Endothelial cell of umbilical vein (primary cell): ENCODE data around the gene TTC3. TPM values are rescaled to one million over a fixed set of nuclear protein-coding genes. Genes with fewer than 3 reads are reported as not detected.

Source experiments
- BruUV-seq: library from RNA; stranded (reverse); fragments of 400-500 nt; replicated peaks from 2 replicates; lab custom pipeline; 2021; lab: Mats Ljungman, UMichigan
- CTCF ChIA-PET: fragments of 300-600, 350-600 bp; sonication (Branson Sonifier 250); formaldehyde crosslinking; loops from one replicate; lab custom pipeline; 2021; ENCODE audit warnings: antibody characterized with exemption, inconsistent platforms; lab: Charles Lee
- POLR2A ChIA-PET: fragments of 300-600, 350-600 bp; sonication (Branson Sonifier 250); formaldehyde crosslinking; loops from one replicate; lab custom pipeline; 2021; ENCODE audit warnings: antibody characterized with exemption, inconsistent platforms; lab: Charles Lee
- DNase-seq: peaks from one replicate; pipeline ENCODE4 v3.0.0-alpha.2; 2011; ENCODE audit warnings: low read depth, low spot score
- FAIRE-seq: peaks from 2 replicates; lab custom pipeline; 2011; peaks lifted over from hg19 to GRCh38; lab: Jason Lieb, UNC
- H2AFZ ChIP-seq: 2 replicates; pipeline ENCODE4 v1.6.0; 2012; ENCODE audit warnings: low read depth, low read length, control low read depth, inconsistent platforms
- H3K27ac ChIP-seq: 2 replicates; pipeline ENCODE4 v1.5.1; 2011; ENCODE audit warnings: low read depth, mild to moderate bottlenecking, control low read depth, low read length, moderate library complexity; ENCODE audit not compliant: insufficient read depth
- H3K27me3 ChIP-seq, 2 experiments: 2 replicates each; pipeline versions ENCODE4 v1.6.0 to v1.6.1; 2011; ENCODE audit warnings: low read length in 2 of 2, mixed read lengths in 1 of 2; ENCODE audit not compliant: control insufficient read depth in 2 of 2, insufficient read depth in 2 of 2
- H3K36me3 ChIP-seq, 2 experiments: 2 replicates in 1 of 2; 3 replicates in 1 of 2; pipeline ENCODE4 v1.5.1; 2011; ENCODE audit warnings: low read length in 2 of 2, mild to moderate bottlenecking in 1 of 2, moderate library complexity in 1 of 2; ENCODE audit not compliant: control insufficient read depth in 2 of 2, insufficient read depth in 2 of 2; ENCODE audit errors: extremely low read depth in 1 of 2
- H3K4me1 ChIP-seq: 3 replicates; pipeline ENCODE4 v1.5.1; 2011; ENCODE audit warnings: mild to moderate bottlenecking, low read length; ENCODE audit not compliant: control insufficient read depth, insufficient read depth; ENCODE audit errors: extremely low read depth
- H3K4me2 ChIP-seq: 2 replicates; pipeline ENCODE4 v1.6.1; 2011; ENCODE audit warnings: low read length, control low read depth, mixed read lengths; ENCODE audit not compliant: insufficient read depth
- H3K4me3 ChIP-seq, 3 experiments: fragments of 200-600 bp in 1 of 3; sonication (generic), shearing (Covaris generic) in 1 of 3; replicated peaks in 1 of 3; 2 replicates each; pipeline ENCODE4 v1.5.1; 2011 to 2016; ENCODE audit warnings: control low read depth in 3 of 3, low read length in 3 of 3, mild to moderate bottlenecking in 2 of 3, inconsistent platforms in 1 of 3, low read depth in 1 of 3, moderate library complexity in 1 of 3; ENCODE audit not compliant: insufficient read depth in 1 of 3
- H3K79me2 ChIP-seq: 2 replicates; pipeline ENCODE4 v1.6.0; 2012; ENCODE audit warnings: low read length, inconsistent platforms; ENCODE audit not compliant: control insufficient read depth, insufficient read depth
- H3K9ac ChIP-seq: replicated peaks from 2 replicates; pipeline ENCODE3; 2011; ENCODE audit warnings: low read length, control low read depth; ENCODE audit not compliant: insufficient read depth; ENCODE audit errors: extremely low read depth
- H3K9me1 ChIP-seq: replicated peaks from 3 replicates; pipeline ENCODE4 v1.6.0; 2011; ENCODE audit warnings: mild to moderate bottlenecking, low read length; ENCODE audit not compliant: control insufficient read depth, insufficient read depth; ENCODE audit errors: extremely low read depth
- H3K9me3 ChIP-seq: replicated peaks from 2 replicates; pipeline ENCODE4 v1.5.1; 2012; ENCODE audit warnings: low read length, inconsistent platforms; ENCODE audit not compliant: control insufficient read depth, insufficient read depth
- H4K20me1 ChIP-seq: replicated peaks from 2 replicates; pipeline ENCODE3; 2011; ENCODE audit warnings: mild to moderate bottlenecking, low read length; ENCODE audit not compliant: control insufficient read depth, insufficient read depth; ENCODE audit errors: extremely low read depth
- EZH2 ChIP-seq: IDR thresholded peaks from 2 replicates; pipeline ENCODE4 v1.6.1; 2012; ENCODE audit warnings: borderline replicate concordance, low read depth, mild to moderate bottlenecking, moderate library complexity, low read length, inconsistent platforms; ENCODE audit not compliant: severe bottlenecking
- FOS ChIP-seq: IDR thresholded peaks from 2 replicates; pipeline ENCODE4 v1.6.1; 2011; ENCODE audit warnings: mild to moderate bottlenecking, low read length, moderate library complexity, borderline replicate concordance; ENCODE audit not compliant: insufficient read depth
- GATA2 ChIP-seq: IDR thresholded peaks from 2 replicates; pipeline ENCODE4 v1.7.0; 2011; ENCODE audit warnings: low read depth, mild to moderate bottlenecking, moderate library complexity, mixed read lengths, low read length; ENCODE audit not compliant: insufficient read length, insufficient read depth
- JUN ChIP-seq: IDR thresholded peaks from 2 replicates; pipeline ENCODE4 v1.6.1; 2011; ENCODE audit warnings: borderline replicate concordance, low read depth; ENCODE audit not compliant: insufficient read length, insufficient read depth
- POLR2A ChIP-seq: IDR thresholded peaks from 2 replicates; pipeline ENCODE4 v1.6.1; 2012; ENCODE audit warnings: low read depth, mild to moderate bottlenecking, control low read depth, low read length
- POLR2AphosphoS5 ChIP-seq: IDR thresholded peaks from 2 replicates; pipeline ENCODE4 v1.6.1; 2012; ENCODE audit warnings: low read depth, mild to moderate bottlenecking, control low read depth, low read length, moderate library complexity; ENCODE audit not compliant: insufficient read depth
- dilution Hi-C: fragments of 300-500 bp; cut with MboI; formaldehyde crosslinking; loops from one replicate; pipeline ENCODE4 v1.15.0; 2019; ENCODE audit warnings: low sequenced_read_pairs; ENCODE audit not compliant: extremely low pct_ligation_motif_present
- intact Hi-C: fragments of 100-400 bp; cut with micrococcal nuclease; formaldehyde crosslinking; loops from one replicate; pipeline ENCODE4 v1.10.0; 2022
- polyA plus RNA-seq, 4 experiments: library from polyadenylated mRNA; depleted of rRNA in 3 of 4; stranded (reverse) in 3 of 4; unstranded in 1 of 4; fragments of >200 nt; gene quantifications; 2 replicates each; pipeline versions ENCODE4 v1.2.1 to v1.2.3, GENCODE V29; 2011 to 2012; ENCODE audit warnings: missing spikeins in 1 of 4
- total RNA-seq: library from RNA; stranded (reverse); gene quantifications from 2 replicates; pipeline ENCODE4 v1.2.3, GENCODE V29; 2021
- TF ChIP-seq, protein P1 (sequence below), 2 donors: IDR thresholded peaks; 1 replicate in 1 of 2; 2 replicates in 1 of 2; pipeline ENCODE4 v1.5.1; 2011; ENCODE audit warnings: low read length in 2 of 2, mild to moderate bottlenecking in 2 of 2, moderate library complexity in 2 of 2, control low read depth in 1 of 2, inconsistent platforms in 1 of 2, low read depth in 1 of 2; ENCODE audit not compliant: insufficient read depth in 1 of 2; ENCODE audit errors: extremely low read depth in 1 of 2

The TTC3 gene
- total and polyA plus RNA-seq, 2 donors (not counting 3 experiments of a cell fraction or from before 2014, with no cell fraction given): 26.2 to 113 TPM

DNA sequence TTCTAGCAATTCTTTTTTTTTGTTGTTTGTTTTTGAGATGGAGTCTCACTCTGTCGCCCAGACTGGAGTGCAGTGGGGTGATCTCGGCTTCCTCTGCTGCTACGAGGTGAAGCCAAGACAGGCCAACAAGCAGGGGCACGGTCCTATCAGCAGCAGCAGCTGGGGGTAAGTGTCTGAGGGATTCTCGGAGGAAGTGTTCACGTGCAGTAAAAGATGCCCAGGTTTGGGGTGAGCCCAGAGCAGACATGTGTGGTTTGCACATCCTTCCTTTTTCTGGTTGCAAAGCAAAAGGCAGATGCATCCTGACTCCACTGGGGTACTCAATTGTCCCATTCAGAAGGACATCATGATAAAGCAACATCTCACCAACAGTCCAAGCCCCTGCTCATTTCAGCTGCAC, 27.9 kb upstream of the TTC3 start:
- Histone ChIP-seq H3K9me1 (no peaks in the 10 kb centered on the region), H3K4me1 (no peaks in the 10 kb centered on the region), H3K4me2 (no peak overlapping the region), H4K20me1 (no peaks in the 10 kb centered on the region), H2AFZ (no peak overlapping the region), H3K27ac (no peak overlapping the region), H3K4me3 (no peak overlapping the region), H3K27me3 (peaks cover 2 to 3% of the 10 kb centered on the region in 2 experiments), H3K36me3 (no peaks in the 10 kb centered on the region), H3K9ac (no peak overlapping the region), H3K79me2 (no peaks in the 10 kb centered on the region), H3K9me3 (no peaks in the 10 kb centered on the region)
- intact Hi-C loops (no loop called here), dilution Hi-C loops (no loop called here)
- FAIRE-seq (no peak), DNase-seq (no peak)
- CTCF ChIA-PET: no interaction called here
- BruUV-seq: no TSS peak
- POLR2A ChIA-PET: interaction anchor here (0.7 kb wide), 1 partner anchor 22 kb away, joined by 3 read pairs; no protein-coding TSS in a partner anchor
- TF ChIP-seq POLR2A: no peak
- TF ChIP-seq JUN: no peak
- TF ChIP-seq FOS: no peak
- no peak for TF ChIP-seq EZH2
- TF ChIP-seq, protein P1, sequence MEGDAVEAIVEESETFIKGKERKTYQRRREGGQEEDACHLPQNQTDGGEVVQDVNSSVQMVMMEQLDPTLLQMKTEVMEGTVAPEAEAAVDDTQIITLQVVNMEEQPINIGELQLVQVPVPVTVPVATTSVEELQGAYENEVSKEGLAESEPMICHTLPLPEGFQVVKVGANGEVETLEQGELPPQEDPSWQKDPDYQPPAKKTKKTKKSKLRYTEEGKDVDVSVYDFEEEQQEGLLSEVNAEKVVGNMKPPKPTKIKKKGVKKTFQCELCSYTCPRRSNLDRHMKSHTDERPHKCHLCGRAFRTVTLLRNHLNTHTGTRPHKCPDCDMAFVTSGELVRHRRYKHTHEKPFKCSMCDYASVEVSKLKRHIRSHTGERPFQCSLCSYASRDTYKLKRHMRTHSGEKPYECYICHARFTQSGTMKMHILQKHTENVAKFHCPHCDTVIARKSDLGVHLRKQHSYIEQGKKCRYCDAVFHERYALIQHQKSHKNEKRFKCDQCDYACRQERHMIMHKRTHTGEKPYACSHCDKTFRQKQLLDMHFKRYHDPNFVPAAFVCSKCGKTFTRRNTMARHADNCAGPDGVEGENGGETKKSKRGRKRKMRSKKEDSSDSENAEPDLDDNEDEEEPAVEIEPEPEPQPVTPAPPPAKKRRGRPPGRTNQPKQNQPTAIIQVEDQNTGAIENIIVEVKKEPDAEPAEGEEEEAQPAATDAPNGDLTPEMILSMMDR (IDR thresholded peaks at IDR 0.05; ENCODE audit: extremely low read depth in 1 of 2, insufficient read depth in 1 of 2, low read depth in 1 of 2, low read length in 2 of 2): no peak
- no peak for TF ChIP-seq POLR2AphosphoS5
- TF ChIP-seq GATA2: no peak
